CD4-positive, alpha-beta memory T cell (primary cell): ENCODE results near the gene TSHZ3. TPM values are rescaled to one million over a fixed set of nuclear protein-coding genes. Genes with fewer than 3 reads are reported as not detected.

ENCODE experiments used
- CTCF ChIA-PET: fragments of 350-600 bp; sonication (Branson Sonifier 250); formaldehyde crosslinking; loops from one replicate; lab custom pipeline; 2021; ENCODE audit warnings: inconsistent platforms; ENCODE audit not compliant: partially characterized antibody; lab: Charles Lee
- POLR2A ChIA-PET: fragments of 350-600 bp; sonication (Branson Sonifier 250); formaldehyde crosslinking; loops from one replicate; lab custom pipeline; 2021; ENCODE audit not compliant: partially characterized antibody; lab: Charles Lee
- DNase-seq, 5 donors: peaks; one replicate each; pipeline versions ENCODE4 v3.0.0 to v3.0.0-alpha.2; 2020 to 2022; ENCODE audit warnings: mixed read lengths in 1 of 5
- H3K27ac ChIP-seq: one replicate; pipeline ENCODE4 v1.7.0; 2013; ENCODE audit warnings: low read depth, low read length
- H3K27me3 ChIP-seq: 2 replicates; pipeline ENCODE4 v1.7.0; 2013; ENCODE audit warnings: mild to moderate bottlenecking, low read length, moderate library complexity; ENCODE audit not compliant: insufficient read depth
- H3K36me3 ChIP-seq: 2 replicates; pipeline ENCODE4 v1.7.0; 2013; ENCODE audit warnings: mild to moderate bottlenecking, low read length, moderate library complexity; ENCODE audit not compliant: insufficient read depth
- H3K4me1 ChIP-seq: 2 replicates; pipeline ENCODE4 v1.7.0; 2013; ENCODE audit warnings: mild to moderate bottlenecking, low read length, moderate library complexity; ENCODE audit not compliant: insufficient read depth
- H3K4me3 ChIP-seq, 2 donors: one replicate each; pipeline ENCODE4 v1.7.0; 2013; ENCODE audit warnings: low read length in 2 of 2, mild to moderate bottlenecking in 1 of 2
- H3K9me3 ChIP-seq, 2 donors: one replicate each; pipeline ENCODE4 v1.7.0; 2013; ENCODE audit warnings: low read length in 2 of 2, control low read depth in 1 of 2; ENCODE audit not compliant: control insufficient read depth in 1 of 2
- H3K27ac Mint-ChIP-seq, 7 donors: one replicate each; pipeline ENCODE4 v1.8.0; 2020 to 2021; ENCODE audit warnings: mixed read lengths in 7 of 7, mild to moderate bottlenecking in 6 of 7, inconsistent platforms in 3 of 7, moderate library complexity in 3 of 7
- H3K27me3 Mint-ChIP-seq, 2 donors: one replicate each; pipeline ENCODE4 v1.8.0; 2020 to 2021; ENCODE audit warnings: mixed read lengths in 2 of 2
- H3K36me3 Mint-ChIP-seq, 2 donors: one replicate each; pipeline ENCODE4 v1.8.0; 2020 to 2021; ENCODE audit warnings: mixed read lengths in 2 of 2, inconsistent platforms in 1 of 2, mild to moderate bottlenecking in 1 of 2
- H3K4me1 Mint-ChIP-seq, 4 donors: one replicate each; pipeline ENCODE4 v1.8.0; 2020 to 2021; ENCODE audit warnings: mixed read lengths in 4 of 4, mild to moderate bottlenecking in 1 of 4
- H3K4me3 Mint-ChIP-seq, 8 donors: one replicate each; pipeline ENCODE4 v1.8.0; 2020 to 2021; ENCODE audit warnings: mixed read lengths in 8 of 8, mild to moderate bottlenecking in 7 of 8, moderate library complexity in 6 of 8, inconsistent platforms in 3 of 8
- H3K9me3 Mint-ChIP-seq, 8 donors: one replicate each; pipeline ENCODE4 v1.8.0; 2020 to 2021; ENCODE audit warnings: mixed read lengths in 8 of 8, mild to moderate bottlenecking in 5 of 8, inconsistent platforms in 3 of 8, moderate library complexity in 1 of 8
- intact Hi-C: fragments of 100-400 bp; cut with micrococcal nuclease; formaldehyde crosslinking; loops from one replicate; pipeline ENCODE4 v1.15.1; 2023
- polyA plus RNA-seq, 2 donors: library from polyadenylated mRNA; unstranded; fragments of 300-500 nt; fragmentation: Illumina TruSeq; gene quantifications; one replicate each; pipeline ENCODE4 v1.2.3, GENCODE V29; 2021
- total RNA-seq, 2 experiments: library from RNA; stranded (reverse); gene quantifications; one replicate each; pipeline ENCODE4 v1.2.3, GENCODE V29; 2021

The TSHZ3 gene
- total and polyA plus RNA-seq, 4 experiments from 2014 or later, result 0.24 to 0.57 (median 0.36) TPM

GRCh38 chr19:31296741-31297390, 52.4 kb downstream of the TSHZ3 start:
- Mint-ChIP-seq H3K9me3 (no peaks in the 10 kb centered on the region), H3K4me1 (no peaks in the 10 kb centered on the region), H3K4me3 (no peak overlapping the region), H3K27me3 (no peaks in the 10 kb centered on the region), H3K36me3 (no peaks in the 10 kb centered on the region), H3K27ac (no peak overlapping the region)
- CTCF ChIA-PET, result no interaction called here
- DNase-seq, result no peak
- intact Hi-C loops, result no loop called here
- Histone ChIP-seq H3K27me3 (no peaks in the 10 kb centered on the region), H3K4me1 (no peaks in the 10 kb centered on the region), H3K9me3 (no peaks in the 10 kb centered on the region), H3K36me3 (no peaks in the 10 kb centered on the region), H3K27ac (no peak overlapping the region), H3K4me3 (no peak overlapping the region)
- POLR2A ChIA-PET, result no interaction called here

GRCh38 chr19:31294189-31294588, 55.0 kb downstream of the TSHZ3 start:
- ChIA-PET POLR2A (no interaction called here), CTCF (no interaction called here)
- intact Hi-C loops, result no loop called here
- H3K36me3 Mint-ChIP-seq, result no peaks in the 10 kb centered on the region
- no peaks in the 10 kb centered on the region for H3K27me3 ChIP-seq
- H3K27ac Mint-ChIP-seq, result no peak overlapping the region
- H3K4me1 Mint-ChIP-seq, result no peaks in the 10 kb centered on the region
- no peak for DNase-seq
- H3K9me3 ChIP-seq, result no peaks in the 10 kb centered on the region
- H3K4me3 ChIP-seq, result no peak overlapping the region
- H3K4me3 Mint-ChIP-seq, result no peak overlapping the region
- no peaks in the 10 kb centered on the region for H3K27me3 Mint-ChIP-seq
- H3K36me3 ChIP-seq, result no peaks in the 10 kb centered on the region
- no peak overlapping the region for H3K27ac ChIP-seq
- H3K4me1 ChIP-seq, result no peaks in the 10 kb centered on the region
- H3K9me3 Mint-ChIP-seq, result no peaks in the 10 kb centered on the region

- no peaks in the 10 kb centered on the region for H3K4me1 ChIP-seq
- ChIA-PET CTCF (no interaction called here), POLR2A (no interaction called here)
- no peaks in the 10 kb centered on the region for H3K27me3 Mint-ChIP-seq
- DNase-seq, result no peak
- H3K4me3 Mint-ChIP-seq, result no peak overlapping the region
- H3K27me3 ChIP-seq, result no peaks in the 10 kb centered on the region
- H3K9me3 Mint-ChIP-seq, result no peaks in the 10 kb centered on the region
- no peak overlapping the region for H3K27ac ChIP-seq
- H3K36me3 Mint-ChIP-seq, result no peaks in the 10 kb centered on the region
- no peaks in the 10 kb centered on the region for H3K4me1 Mint-ChIP-seq
- no peaks in the 10 kb centered on the region for H3K9me3 ChIP-seq
- no peak overlapping the region for H3K4me3 ChIP-seq
- H3K27ac Mint-ChIP-seq, result no peak overlapping the region
- intact Hi-C loops, result no loop called here
- no peaks in the 10 kb centered on the region for H3K36me3 ChIP-seq
Observed at GRCh38 chr19:31292639-31293185, 56.5 kb downstream of the TSHZ3 start.

GRCh38 chr19:31290931-31291590, 58.2 kb downstream of the TSHZ3 start:
- H3K4me1 Mint-ChIP-seq, result peaks cover 3 to 5% (median 3%) of the 10 kb centered on the region in 4 donors
- H3K4me3 ChIP-seq, result no peak overlapping the region
- H3K27me3 ChIP-seq, result no peaks in the 10 kb centered on the region
- H3K4me3 Mint-ChIP-seq, result no peak overlapping the region
- H3K36me3 Mint-ChIP-seq, result no peaks in the 10 kb centered on the region
- POLR2A ChIA-PET, result no interaction called here
- H3K9me3 Mint-ChIP-seq, result no peaks in the 10 kb centered on the region
- H3K9me3 ChIP-seq, result no peaks in the 10 kb centered on the region
- no peaks in the 10 kb centered on the region for H3K4me1 ChIP-seq
- H3K27ac Mint-ChIP-seq, result no peak overlapping the region
- intact Hi-C loops, result no loop called here
- no peaks in the 10 kb centered on the region for H3K36me3 ChIP-seq
- H3K27me3 Mint-ChIP-seq, result no peaks in the 10 kb centered on the region
- H3K27ac ChIP-seq, result no peak overlapping the region
- CTCF ChIA-PET, result interaction anchor here (0.8 kb wide), 1 partner anchor 66 kb away, joined by 3 read pairs; no protein-coding TSS in a partner anchor
- no peak for DNase-seq

GRCh38 chr19:31289976-31290375, 59.3 kb downstream of the TSHZ3 start:
- Mint-ChIP-seq H3K4me3 (no peak overlapping the region), H3K27ac (no peak overlapping the region), H3K4me1 (peaks cover 5 to 10% (median 7%) of the 10 kb centered on the region in 4 donors), H3K9me3 (no peaks in the 10 kb centered on the region), H3K36me3 (no peaks in the 10 kb centered on the region), H3K27me3 (no peaks in the 10 kb centered on the region)
- Histone ChIP-seq H3K27me3 (no peaks in the 10 kb centered on the region), H3K4me1 (no peaks in the 10 kb centered on the region), H3K27ac (no peak overlapping the region), H3K36me3 (no peaks in the 10 kb centered on the region), H3K4me3 (no peak overlapping the region), H3K9me3 (no peaks in the 10 kb centered on the region)
- DNase-seq, result no peak
- POLR2A ChIA-PET, result no interaction called here
- intact Hi-C loops, result no loop called here
- CTCF ChIA-PET, result no interaction called here

GRCh38 chr19:31289381-31289880, 59.8 kb downstream of the TSHZ3 start:
- POLR2A ChIA-PET, result no interaction called here
- H3K27me3 ChIP-seq, result no peaks in the 10 kb centered on the region
- intact Hi-C loops, result no loop called here

GRCh38 chr19:31286491-31286890, 62.7 kb downstream of the TSHZ3 start:
- Mint-ChIP-seq H3K4me1 (peaks cover 5 to 11% (median 8%) of the 10 kb centered on the region in 4 donors), H3K27me3 (no peaks in the 10 kb centered on the region), H3K27ac (no peak overlapping the region), H3K36me3 (no peaks in the 10 kb centered on the region), H3K9me3 (no peaks in the 10 kb centered on the region), H3K4me3 (no peak overlapping the region)
- no peak overlapping the region for H3K4me3 ChIP-seq
- ChIA-PET CTCF (no interaction called here), POLR2A (no interaction called here)
- H3K27ac ChIP-seq, result no peak overlapping the region
- intact Hi-C loops, result no loop called here
- DNase-seq, result no peak
- no peaks in the 10 kb centered on the region for H3K9me3 ChIP-seq
- no peaks in the 10 kb centered on the region for H3K36me3 ChIP-seq
- no peaks in the 10 kb centered on the region for H3K4me1 ChIP-seq
- H3K27me3 ChIP-seq, result no peaks in the 10 kb centered on the region

More at GRCh38 chr19:31289381-31289880, 59.8 kb downstream of the TSHZ3 start:
- no peak overlapping the region for H3K4me3 ChIP-seq
- no peaks in the 10 kb centered on the region for H3K4me1 ChIP-seq
- no peak for DNase-seq
- no peak overlapping the region for H3K27ac Mint-ChIP-seq
- no peak overlapping the region for H3K4me3 Mint-ChIP-seq
- CTCF ChIA-PET, result no interaction called here
- H3K4me1 Mint-ChIP-seq, result peaks cover 5 to 11% (median 8%) of the 10 kb centered on the region in 4 donors
- H3K27me3 Mint-ChIP-seq, result no peaks in the 10 kb centered on the region
- no peak overlapping the region for H3K27ac ChIP-seq
- H3K36me3 ChIP-seq, result no peaks in the 10 kb centered on the region
- no peaks in the 10 kb centered on the region for H3K9me3 ChIP-seq
- no peaks in the 10 kb centered on the region for H3K36me3 Mint-ChIP-seq
- no peaks in the 10 kb centered on the region for H3K9me3 Mint-ChIP-seq
